IPS-NIHi11 (cell line): ENCODE results near the gene CCR1.
"Not testable (repeated sequence)": the region's sequence is repeated elsewhere in the genome, so short reads cannot be mapped to it uniquely, and the experiment has no call there.

Experiments
- DNase-seq: peaks from one replicate; pipeline ENCODE4 v3.0.0; 2012; ENCODE audit warnings: mixed read lengths, low spot score

CCR1 gene

DNA sequence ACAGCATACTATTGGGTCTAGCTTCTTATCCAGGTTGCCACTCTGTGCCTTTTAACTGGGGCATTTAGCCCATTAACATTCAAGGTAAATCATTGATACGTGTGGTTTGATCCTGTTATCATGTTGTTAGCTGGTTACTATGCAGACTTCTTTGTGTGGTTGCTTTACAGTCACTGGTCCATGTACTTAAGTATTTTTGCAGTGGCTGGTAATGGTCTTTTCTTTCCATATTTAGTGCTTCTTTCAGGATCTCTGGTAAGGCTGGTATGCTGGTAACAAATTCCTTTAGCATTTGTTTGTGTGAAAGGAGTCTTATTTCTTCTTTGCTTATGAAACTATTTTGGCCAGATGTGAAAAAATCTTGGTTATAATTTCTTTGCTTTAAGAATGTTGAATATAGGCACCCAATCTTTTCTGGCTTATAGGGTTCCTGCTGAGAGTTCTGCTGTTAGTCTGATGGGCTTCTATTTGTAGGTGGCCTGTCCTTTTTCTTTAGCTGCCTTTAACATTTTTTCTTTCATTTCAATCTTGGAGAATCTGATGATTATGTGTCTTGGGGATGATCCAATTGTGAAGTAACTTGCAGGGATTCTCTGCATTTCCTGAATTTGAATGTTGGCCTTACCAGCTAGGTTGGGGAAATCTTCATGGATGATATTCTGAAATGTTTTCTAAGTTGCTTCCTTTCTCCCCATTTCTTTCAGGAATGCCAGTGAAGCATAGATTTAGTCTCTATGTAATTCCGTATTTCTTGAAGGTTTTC is 39.3 kb downstream of the CCR1 start:
- no peak for DNase-seq

DNA sequence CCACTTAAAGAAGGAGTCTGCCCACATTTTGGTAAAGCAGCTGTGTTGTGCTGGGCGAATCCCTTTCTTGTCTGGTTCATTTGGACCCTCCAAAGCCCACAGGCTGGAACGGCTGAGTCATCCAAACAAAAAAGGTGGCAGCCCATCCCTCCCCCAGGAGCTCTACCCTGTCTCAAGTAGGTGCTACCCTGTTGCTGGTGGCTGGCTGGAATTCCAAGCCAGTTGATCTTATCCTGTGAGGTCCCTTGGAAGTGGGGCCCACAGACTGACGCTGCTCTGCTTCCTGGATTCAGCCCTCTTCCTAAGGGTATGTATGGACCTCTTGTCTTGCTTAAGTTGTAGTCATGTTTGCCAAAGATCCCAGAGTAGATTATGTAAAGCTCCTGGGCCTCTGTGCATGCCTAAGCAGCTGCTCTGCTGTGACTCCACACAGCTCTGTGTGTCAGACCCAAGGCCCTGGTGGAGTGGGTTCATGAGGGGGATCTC is 44.5 kb downstream of the CCR1 start:
- no peak for DNase-seq

DNA sequence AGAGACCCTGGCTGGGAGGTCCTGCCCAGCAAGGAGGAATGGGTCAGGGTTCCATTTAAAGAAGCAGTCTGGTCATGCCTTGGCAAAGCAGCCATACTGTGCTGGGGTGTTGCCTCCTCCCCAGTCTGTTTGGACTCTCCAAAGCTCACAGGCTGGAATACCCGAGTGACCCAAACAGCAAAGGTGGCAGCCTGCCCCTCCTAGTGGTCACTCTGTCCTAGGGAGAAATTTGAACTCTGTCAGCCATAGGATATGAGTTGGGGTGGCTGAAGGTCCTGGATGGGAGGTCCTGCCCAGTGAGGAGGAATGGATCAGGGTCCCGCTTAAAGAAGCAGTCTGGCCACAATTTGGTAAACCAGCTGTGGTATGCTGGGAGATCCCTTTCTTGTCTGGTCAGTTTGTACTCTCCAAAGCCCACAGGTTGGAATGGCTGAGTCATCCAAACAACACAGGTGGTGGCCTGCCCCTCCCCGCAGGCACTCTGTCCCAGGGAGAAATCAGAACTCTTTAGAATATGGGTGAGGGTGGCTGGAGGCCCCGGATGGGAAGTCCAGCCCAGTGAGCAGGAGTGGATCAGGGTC is 45.0 kb downstream of the CCR1 start:
- DNase-seq, result no peak

DNA sequence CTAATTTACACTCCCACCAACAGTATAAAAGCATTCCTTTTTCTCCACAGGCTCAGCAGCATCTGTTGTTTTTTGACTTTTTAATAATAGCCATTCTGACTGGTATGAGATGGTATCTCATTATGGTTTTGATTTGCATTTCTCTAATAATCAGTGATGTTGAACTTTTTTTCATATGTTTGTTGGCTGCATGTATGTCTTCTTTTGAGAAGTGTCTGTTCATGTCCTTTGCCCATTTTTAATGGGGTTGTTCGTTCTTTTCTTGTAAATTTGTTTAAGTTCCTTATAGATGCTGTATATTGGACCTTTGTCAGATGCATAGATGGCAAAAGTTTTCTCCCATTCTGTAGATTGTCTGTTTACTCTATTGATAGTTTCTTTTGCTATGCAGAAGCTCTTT is 50.4 kb downstream of the CCR1 start:
- DNase-seq, result not testable (repeated sequence)

DNA sequence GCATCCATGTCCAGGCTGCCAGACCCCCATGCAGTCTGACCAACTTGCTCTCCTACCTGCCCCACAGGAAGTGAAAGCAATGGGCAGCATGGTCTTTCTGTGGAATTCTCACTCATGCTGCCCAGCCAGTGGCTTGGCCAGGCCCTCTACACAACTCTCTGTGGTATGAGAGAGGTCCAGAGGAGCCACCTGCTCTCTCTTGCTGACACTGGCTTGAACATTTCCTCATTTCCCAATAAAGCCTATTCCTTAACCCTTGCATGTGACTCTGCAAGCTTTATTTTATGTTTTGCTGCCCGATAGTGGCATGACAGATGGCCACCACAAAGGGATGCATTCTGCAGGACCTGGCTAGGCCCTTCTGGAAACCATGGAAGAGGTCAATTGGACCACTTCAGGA is 53.8 kb downstream of the CCR1 start:
- no peak for DNase-seq
